ENCODE data around the gene TM4SF1.
"Not testable (repeated sequence)": the region's sequence is repeated elsewhere in the genome, so short reads cannot be mapped to it uniquely, and the experiment has no call there.

Gene TM4SF1

GRCh38 chr3:149393345-149394160 is 16.1 kb upstream of the TM4SF1 start:
- no peak for DNase-seq

GRCh38 chr3:149391960-149392359 is 14.5 kb upstream of the TM4SF1 start:
- DNase-seq, result no peak

DNA sequence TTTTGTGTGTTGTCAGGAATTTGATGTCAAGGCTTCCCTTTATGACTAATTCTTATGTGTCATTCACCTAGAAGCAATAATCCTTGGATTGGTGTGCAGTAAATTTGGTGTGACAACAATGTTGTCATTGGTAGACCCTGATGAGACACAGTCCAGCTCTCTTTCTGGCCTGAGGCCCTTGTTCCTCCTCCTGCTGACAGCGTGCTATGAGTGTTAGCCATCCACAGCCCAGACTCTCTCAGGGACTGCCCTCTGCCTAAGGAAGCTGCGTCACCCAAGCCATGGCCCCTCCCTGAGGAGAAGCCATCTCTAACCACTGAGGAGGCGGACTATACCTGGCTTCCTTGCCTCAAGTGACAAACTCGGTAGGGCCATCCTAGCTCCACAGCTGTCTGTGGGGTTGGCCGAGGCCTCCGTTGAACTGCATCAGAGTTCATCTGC is 13.3 kb upstream of the TM4SF1 start:
- DNase-seq, result no peak

DNA sequence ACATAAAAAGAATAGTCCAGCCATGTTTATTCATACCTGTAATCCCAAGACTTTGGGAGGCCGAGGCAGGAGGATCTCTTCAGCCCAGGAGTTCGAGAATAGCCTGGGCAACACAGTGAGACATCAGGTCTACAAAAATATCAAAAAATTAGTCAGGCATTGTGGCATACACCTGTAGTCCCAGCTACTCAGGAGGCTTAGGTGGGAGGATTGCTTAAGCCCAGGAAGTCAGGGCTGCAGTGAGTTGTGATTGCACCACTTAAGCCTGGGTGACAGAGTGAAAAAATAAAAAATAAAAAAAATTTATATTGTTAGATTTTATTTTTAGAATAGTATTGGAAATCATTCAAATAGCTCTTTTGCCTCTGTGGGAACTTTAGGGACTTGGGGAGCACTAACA is 12.8 kb upstream of the TM4SF1 start:
- DNase-seq, result no peak

DNA sequence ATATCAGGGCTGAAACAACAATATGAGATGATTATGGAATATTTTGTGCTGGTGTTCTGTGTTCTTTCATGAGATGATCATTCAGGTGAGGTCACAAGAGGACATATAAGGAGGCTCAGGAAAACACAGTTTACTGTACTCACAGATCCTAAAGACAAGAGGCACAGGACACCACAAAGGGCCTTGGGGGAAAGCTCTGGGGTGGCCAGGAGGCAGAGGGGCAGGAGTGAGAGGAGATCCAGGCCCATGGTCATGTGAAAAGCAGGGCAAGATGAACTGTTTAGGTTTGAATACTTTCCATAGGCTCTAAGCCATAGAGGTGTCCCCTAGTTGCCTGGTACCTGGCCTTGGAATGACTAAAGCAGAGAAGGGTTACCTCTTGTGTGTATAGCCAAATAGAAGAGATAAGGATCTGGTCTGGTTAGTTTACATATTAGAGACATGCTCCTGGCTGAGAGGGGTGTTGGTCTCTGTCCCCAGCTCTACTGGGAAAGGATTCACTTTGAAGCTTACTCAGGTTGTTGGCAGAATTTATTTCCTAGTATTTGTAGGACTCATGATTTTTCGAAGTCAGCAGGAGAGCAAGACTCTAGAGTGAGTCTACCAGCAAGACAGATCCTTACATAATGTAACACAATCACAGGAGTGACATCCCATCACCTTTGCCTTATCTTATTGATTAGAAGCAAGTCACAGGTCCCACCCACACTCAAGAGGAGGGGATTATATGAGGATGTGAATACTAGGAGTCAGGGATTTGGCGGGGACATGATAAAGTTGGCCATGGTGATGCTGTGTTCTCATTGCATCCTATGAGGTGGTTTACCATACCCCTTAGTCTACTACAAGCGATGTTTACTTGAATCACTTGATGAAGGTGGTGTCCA is 11.3 kb upstream of the TM4SF1 start:
- DNase-seq, result no peak

- DNase-seq, result no peak
These were observed 10.6 kb upstream of the TM4SF1 start for GRCh38 chr3:149388001-149388440.

- DNase-seq, result no peak
These were observed 8.8 kb upstream of the TM4SF1 start for GRCh38 chr3:149386299-149386606.

- DNase-seq, result no peak
These were observed 8.3 kb upstream of the TM4SF1 start for GRCh38 chr3:149385617-149386298.

GRCh38 chr3:149384911-149385321 is 7.5 kb upstream of the TM4SF1 start:
- no peak for DNase-seq

DNA sequence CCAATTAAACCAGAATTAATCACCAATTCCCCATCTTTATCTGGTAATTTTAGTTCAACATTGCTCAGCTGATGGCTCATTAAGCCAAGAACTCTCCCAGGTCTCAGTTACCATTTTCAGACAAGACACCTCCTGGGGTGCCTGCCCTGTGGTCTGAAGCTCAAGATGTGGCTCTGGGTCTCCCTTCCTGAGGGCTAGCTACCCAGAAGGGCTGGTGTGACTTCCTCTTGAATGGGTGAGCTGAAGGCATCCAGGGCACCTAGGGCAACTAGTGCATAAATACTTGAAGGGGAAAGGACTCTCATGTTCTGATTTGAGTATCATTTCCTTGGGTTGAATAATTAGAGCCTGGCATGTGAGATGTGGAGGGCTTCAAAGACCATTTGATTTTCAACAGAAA is 6.7 kb upstream of the TM4SF1 start:
- DNase-seq, result no peak

GRCh38 chr3:149383703-149384102 is 6.3 kb upstream of the TM4SF1 start:
- DNase-seq, result no peak

- DNase-seq, result no peak
These were observed 5.1 kb upstream of the TM4SF1 start for GRCh38 chr3:149382518-149382917.

DNA sequence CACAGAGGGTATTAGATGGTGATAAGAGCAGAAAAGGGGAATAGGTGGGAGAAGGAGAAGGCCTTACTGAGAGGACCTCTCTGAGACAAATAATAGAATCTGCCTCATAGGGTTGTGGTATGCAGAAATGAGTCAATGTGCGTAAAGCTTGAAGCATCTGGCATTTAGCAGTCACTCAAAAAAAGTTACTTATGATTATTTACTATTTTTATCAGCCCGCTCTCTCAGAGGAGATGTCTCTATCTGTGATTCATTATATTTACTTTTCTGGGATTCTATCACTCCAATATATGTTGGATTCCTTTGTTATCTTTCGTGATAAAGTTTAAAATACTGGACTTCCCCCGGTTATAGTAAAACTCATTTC is 4.6 kb upstream of the TM4SF1 start:
- no peak for DNase-seq

- DNase-seq, result no peak
These were observed 4.0 kb upstream of the TM4SF1 start for GRCh38 chr3:149381173-149382100.

GRCh38 chr3:149380220-149380619 is 2.8 kb upstream of the TM4SF1 start:
- not testable (repeated sequence) for DNase-seq

- no peak for DNase-seq
These were observed 1.2 kb upstream of the TM4SF1 start for GRCh38 chr3:149378478-149379309.

DNA sequence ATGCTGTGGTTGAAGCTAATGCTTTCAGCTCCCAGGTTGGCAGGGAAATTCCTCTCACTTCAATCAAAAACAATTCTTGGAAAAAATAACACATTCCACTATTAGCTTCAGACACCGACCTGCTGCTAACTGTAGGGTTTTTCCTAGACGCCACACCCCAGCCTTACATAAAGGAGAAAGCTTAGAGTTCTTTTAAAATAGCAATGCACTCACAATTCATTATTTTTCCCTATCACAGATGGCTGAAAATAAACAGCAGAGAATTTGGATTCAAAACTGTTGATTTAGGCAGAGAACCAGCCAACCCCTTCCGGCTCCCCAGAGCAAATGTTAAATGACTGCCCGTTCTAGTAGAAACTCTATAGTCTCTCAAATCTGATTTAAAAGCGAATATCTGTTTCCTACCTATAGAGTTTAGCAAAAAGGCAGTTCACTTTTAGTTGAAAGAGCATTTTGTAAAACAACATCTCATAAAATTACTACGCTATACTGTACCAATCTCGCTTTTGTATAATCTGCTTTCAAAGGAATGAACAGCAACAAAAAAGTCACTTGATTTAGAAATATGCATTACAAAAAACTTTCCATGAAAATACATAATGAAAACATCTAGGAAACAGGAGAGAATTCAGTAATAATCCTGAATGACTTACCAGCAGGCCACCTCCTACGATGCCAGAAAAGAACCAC is 586 bp downstream of the TM4SF1 start:
- DNase-seq, result no peak

DNA sequence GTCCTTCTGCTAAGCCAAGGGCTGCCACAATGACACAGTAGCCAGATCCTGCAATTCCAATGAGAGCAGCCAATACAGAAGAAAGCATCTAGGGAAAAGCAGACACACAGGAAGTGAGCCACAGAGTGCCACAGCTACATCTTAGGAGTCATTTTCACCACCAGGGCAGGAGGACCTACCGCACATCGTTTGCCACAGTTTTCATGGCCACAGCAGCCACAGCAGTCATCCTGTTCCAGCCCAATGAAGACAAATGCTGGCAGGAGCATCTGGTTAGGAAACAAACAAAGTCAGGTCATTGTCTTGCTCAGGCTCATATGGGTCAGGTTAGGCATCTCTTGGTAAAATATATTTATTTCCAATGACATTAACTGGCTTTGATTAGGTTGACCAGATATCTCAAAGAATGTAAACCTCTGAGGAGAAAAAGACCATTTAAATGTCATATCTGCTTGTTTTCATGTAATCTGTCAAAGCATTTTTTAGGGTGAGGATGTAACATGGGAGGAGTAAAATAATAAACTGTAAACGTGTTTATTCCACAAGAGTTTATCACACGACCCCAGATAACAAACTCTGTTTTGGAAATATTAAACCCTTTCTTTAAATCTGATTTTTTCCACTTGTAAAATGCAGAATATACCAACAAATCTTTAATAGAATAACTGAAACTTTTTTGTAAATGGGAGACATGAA is 1.8 kb downstream of the TM4SF1 start:
- DNase-seq, result no peak

DNA sequence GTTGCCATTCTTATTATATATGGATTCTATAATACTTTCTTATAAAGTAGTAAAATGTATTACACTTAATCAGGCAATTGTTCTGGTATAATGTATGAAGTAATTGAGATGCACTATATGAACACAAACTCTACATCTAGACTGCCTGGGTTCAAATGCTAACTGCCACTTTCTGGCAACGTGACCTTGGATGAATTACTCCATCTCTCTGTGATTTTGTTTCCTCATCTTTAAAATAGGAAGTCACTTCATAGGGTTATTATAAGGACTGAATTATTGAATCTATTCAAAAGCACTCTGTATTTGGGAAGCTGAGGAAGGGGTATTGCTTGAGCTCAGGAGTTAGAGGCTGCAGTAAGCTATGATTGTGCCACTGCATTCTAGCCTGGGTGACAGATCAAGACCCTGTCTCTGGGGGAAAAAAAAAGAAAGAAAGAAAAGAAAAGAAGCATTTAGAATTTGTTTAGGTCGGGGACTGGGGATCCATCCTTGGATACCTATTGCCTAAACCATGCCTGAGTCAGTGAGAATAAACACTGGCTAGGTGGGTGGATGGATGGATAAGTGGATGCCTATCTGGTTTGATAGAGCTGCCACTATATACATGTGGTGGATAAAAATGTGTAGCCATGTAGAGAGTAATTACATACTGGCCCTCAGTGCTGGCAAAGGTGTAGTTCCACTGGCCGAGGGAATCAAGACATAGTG is 2.5 kb downstream of the TM4SF1 start:
- no peak for DNase-seq

DNA sequence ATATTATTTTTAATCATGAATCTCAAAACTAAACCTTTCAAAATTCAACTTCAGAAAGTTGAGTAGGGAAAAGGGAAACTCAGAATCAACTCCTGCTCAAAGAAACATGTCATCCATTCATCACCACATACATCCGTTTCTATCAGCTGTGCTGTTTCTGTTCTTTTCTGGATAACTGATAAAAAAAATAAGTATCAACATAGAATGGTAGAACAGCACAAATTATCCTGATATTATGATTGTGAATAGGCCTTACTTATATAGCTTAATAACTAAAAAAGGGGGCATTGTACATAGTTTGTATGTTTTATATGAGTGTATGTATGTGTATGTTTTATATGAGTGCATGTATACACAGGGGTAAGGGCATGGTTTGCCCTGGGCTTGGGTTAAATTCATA is 3.1 kb downstream of the TM4SF1 start:
- no peak for DNase-seq

Measured in NCI-H2227 treated with DMSO at 0.1 percent for 48 hours (cell line).